Kidney tubule cell (primary cell): ENCODE results near the gene IPP.
"Not testable (repeated sequence)": the region's sequence is repeated elsewhere in the genome, so short reads cannot be mapped to it uniquely, and the experiment has no call there.

Experiments
- DNase-seq: peaks from one replicate; pipeline ENCODE4 v3.0.0-alpha.2; 2018; ENCODE audit warnings: low spot score

IPP gene

GRCh38 chr1:45739641-45740156 lies 10.8 kb downstream of the IPP start:
- not testable (repeated sequence) for DNase-seq

- no peak for DNase-seq
Observed at GRCh38 chr1:45739137-45739536, 11.3 kb downstream of the IPP start.

GRCh38 chr1:45730780-45731319 lies 19.6 kb downstream of the IPP start:
- no peak for DNase-seq

GRCh38 chr1:45730075-45730779 lies 20.2 kb downstream of the IPP start:
- DNase-seq = no peak

- not testable (repeated sequence) for DNase-seq
Observed at GRCh38 chr1:45726007-45726406, 24.4 kb downstream of the IPP start.

GRCh38 chr1:45723248-45723930 lies 27.1 kb downstream of the IPP start:
- no peak for DNase-seq

- DNase-seq = no peak
Observed at GRCh38 chr1:45722809-45723208, 27.6 kb downstream of the IPP start.

- peak; percentile 19 for DNase-seq
Observed at GRCh38 chr1:45721207-45721606, 29.2 kb downstream of the IPP start.

- DNase-seq = no peak
Observed at GRCh38 chr1:45718289-45718688, 32.2 kb downstream of the IPP start.

GRCh38 chr1:45717386-45717785 lies 33.1 kb downstream of the IPP start:
- not testable (repeated sequence) for DNase-seq

- no peak for DNase-seq
Observed at GRCh38 chr1:45716700-45717099, 33.8 kb downstream of the IPP start.

- no peak for DNase-seq
Observed at GRCh38 chr1:45713711-45714110, 36.7 kb downstream of the IPP start.

- no peak for DNase-seq
Observed at GRCh38 chr1:45704637-45705036, 45.8 kb downstream of the IPP start.

- no peak for DNase-seq
Observed at GRCh38 chr1:45694823-45695222, 55.6 kb downstream of the IPP start.

GRCh38 chr1:45693811-45694210 lies 56.6 kb downstream of the IPP start:
- not testable (repeated sequence) for DNase-seq

GRCh38 chr1:45687754-45688740 lies 62.4 kb downstream of the IPP start, which contains the start of gene TMEM69:
Gene TMEM69, plus strand, starts transcription at chr1:45688181. Its CDS starts 2,888 bp downstream, at chr1:45691069.
- DNase-seq = peak; percentile 90

- DNase-seq = peak; percentile 99
Observed at GRCh38 chr1:45687014-45687753, 63.3 kb downstream of the IPP start.

- peak; percentile 96 for DNase-seq
Observed at GRCh38 chr1:45686288-45687013, 64.0 kb downstream of the IPP start, which contains the start of gene GPBP1L1. Gene GPBP1L1, minus strand, starts transcription at chr1:45686533. Its CDS starts 27,446 bp downstream, at chr1:45659087.

GRCh38 chr1:45686015-45686287 lies 64.5 kb downstream of the IPP start:
- DNase-seq = peak; percentile 56

GRCh38 chr1:45685308-45686014 lies 65.0 kb downstream of the IPP start:
- peak; percentile 34 for DNase-seq
